Bronchial epithelial cell (primary cell): ENCODE data around the gene GRK2. TPM values are rescaled to one million over a fixed set of nuclear protein-coding genes. Genes with fewer than 3 reads are reported as not detected.
A peak's percentile ranks its signal among the peaks of the same experiment; 100 is the strongest.

ENCODE experiments used
- DNase-seq: peaks from one replicate; pipeline ENCODE4 v3.0.0-alpha.2; 2010; ENCODE audit warnings: low read depth
- FAIRE-seq: peaks from 2 replicates; lab custom pipeline; 2011; peaks lifted over from hg19 to GRCh38; lab: Jason Lieb, UNC
- H3K27me3 ChIP-seq: 2 replicates; pipeline ENCODE4 v1.5.1; 2011; ENCODE audit warnings: low read length; ENCODE audit not compliant: control insufficient read depth, insufficient read depth
- H3K36me3 ChIP-seq: 2 replicates; pipeline ENCODE4 v1.5.1; 2011; ENCODE audit warnings: low read length; ENCODE audit not compliant: control insufficient read depth, insufficient read depth
- H3K4me3 ChIP-seq: 2 replicates; pipeline ENCODE4 v1.5.1; 2011; ENCODE audit warnings: mild to moderate bottlenecking, low read depth, low read length, control low read depth
- total RNA-seq: library from RNA; depleted of rRNA; stranded (reverse); fragments of >200 nt; gene quantifications from 2 replicates; pipeline ENCODE4 v1.2.1, GENCODE V29; 2014
- TF ChIP-seq, protein P1 (sequence below): IDR thresholded peaks from 2 replicates; pipeline ENCODE4 v1.5.1; 2011; ENCODE audit warnings: mild to moderate bottlenecking, moderate library complexity, low read length, control low read depth, inconsistent platforms; ENCODE audit not compliant: insufficient read depth, severe bottlenecking

GRK2 gene
- total RNA-seq, 1 donor from 2014 or later = 55.0 TPM

DNA sequence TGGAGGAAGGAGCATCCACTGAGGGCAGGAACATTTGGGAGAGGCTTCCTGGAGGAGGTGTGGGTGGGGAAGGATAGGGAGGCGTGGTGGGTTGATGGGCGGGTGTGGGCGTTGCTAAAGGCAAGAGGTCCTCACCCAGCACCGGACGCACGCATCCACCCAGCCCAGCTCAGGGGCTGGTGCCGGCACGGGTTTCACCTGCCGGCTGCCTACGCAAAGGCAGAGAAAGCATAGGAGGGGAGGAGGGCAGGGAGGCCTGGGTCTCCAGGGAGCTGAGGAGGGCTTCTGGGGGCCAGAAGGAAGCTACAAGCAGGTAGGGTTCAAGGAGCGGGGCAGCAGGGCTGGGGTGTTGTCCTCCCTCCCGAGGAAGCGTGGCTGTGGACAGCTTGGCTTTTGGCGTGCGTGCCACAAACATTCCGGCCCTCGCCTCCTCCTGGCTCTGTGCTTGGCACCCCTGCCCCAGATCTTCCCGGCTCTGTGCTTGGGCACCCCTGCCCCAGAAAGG lies 44.8 kb downstream of the GRK2 start:
- Histone ChIP-seq H3K36me3 (peaks cover 33% of the 10 kb centered on the region), H3K27me3 (no peaks in the 10 kb centered on the region), H3K4me3 (no peak overlapping the region)
- TF ChIP-seq, protein P1, sequence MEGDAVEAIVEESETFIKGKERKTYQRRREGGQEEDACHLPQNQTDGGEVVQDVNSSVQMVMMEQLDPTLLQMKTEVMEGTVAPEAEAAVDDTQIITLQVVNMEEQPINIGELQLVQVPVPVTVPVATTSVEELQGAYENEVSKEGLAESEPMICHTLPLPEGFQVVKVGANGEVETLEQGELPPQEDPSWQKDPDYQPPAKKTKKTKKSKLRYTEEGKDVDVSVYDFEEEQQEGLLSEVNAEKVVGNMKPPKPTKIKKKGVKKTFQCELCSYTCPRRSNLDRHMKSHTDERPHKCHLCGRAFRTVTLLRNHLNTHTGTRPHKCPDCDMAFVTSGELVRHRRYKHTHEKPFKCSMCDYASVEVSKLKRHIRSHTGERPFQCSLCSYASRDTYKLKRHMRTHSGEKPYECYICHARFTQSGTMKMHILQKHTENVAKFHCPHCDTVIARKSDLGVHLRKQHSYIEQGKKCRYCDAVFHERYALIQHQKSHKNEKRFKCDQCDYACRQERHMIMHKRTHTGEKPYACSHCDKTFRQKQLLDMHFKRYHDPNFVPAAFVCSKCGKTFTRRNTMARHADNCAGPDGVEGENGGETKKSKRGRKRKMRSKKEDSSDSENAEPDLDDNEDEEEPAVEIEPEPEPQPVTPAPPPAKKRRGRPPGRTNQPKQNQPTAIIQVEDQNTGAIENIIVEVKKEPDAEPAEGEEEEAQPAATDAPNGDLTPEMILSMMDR = no peak
- DNase-seq (no peak), FAIRE-seq (no peak)

DNA sequence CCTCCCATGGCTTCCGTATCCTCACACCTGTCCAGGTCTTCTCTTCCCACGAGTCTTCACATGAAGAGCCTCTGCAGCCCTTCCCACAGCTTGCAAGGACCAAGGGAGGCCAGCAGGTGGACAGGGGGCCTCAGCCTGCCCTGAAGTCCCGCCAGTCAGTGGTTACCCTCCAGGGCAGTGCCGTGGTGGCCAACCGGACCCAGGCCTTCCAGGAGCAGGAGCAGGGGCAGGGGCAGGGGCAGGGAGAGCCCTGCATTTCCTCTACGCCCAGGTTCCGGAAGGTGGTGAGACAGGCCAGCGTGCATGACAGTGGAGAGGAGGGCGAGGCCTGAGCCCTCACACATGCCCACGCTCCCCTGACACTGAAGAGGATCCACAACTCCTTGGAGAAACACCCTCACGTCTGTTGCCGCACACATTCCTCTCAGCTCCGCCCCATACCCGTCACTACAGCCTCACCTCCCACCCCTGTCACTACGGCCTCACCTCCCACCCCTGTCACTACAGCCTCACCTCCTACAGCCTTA lies 45.3 kb downstream of the GRK2 start:
- FAIRE-seq = no peak
- H3K4me3 ChIP-seq = no peak overlapping the region
- DNase-seq = peak; percentile 69
- peaks cover 32% of the 10 kb centered on the region for H3K36me3 ChIP-seq
- no peaks in the 10 kb centered on the region for H3K27me3 ChIP-seq
- TF ChIP-seq, protein P1 = peak; percentile 5

DNA sequence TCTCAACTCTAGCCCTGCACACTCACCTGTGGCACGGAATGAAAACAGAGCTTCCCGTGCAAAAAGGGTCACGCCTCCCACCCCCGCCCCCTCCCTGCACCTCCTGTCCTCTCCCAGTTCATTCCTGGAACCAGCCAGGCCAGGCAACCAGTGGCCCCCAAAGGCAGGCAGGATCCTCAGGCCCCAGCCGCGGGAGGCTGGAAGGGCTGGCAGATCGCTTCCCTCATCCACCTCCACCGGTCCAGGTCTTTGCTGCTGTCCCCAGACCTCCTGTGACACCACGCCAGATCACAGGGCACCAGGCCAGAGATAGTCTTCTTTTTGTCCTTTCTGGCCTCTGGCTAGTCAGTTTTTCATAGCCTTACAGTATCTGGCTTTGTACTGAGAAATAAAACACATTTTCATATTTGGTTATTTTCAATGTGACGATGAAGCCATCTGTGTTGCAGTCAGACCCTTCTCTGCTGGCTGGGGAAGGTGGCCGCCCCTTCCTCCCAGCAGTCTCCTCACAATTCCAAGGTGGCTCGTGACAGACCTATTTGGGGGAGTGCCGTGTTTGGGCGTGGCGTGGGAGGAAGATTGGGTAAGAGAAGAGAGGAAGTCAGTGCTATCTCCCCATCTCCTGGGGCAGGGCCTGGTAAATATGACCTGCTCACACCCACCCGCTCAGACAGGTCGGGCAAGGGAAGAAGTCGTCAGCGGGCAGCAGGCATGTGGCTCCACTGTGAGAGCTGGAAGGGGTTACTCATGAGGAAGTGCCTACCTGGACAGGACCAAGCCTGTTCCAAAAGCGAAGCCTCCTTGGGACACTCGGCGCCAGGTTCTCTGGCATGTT lies 46.1 kb downstream of the GRK2 start:
- no peaks in the 10 kb centered on the region for H3K27me3 ChIP-seq
- peaks cover 25% of the 10 kb centered on the region for H3K36me3 ChIP-seq
- DNase-seq (peak; percentile 97), FAIRE-seq (peak; percentile 80)
- H3K4me3 ChIP-seq = no peak overlapping the region
- TF ChIP-seq, protein P1 = no peak

DNA sequence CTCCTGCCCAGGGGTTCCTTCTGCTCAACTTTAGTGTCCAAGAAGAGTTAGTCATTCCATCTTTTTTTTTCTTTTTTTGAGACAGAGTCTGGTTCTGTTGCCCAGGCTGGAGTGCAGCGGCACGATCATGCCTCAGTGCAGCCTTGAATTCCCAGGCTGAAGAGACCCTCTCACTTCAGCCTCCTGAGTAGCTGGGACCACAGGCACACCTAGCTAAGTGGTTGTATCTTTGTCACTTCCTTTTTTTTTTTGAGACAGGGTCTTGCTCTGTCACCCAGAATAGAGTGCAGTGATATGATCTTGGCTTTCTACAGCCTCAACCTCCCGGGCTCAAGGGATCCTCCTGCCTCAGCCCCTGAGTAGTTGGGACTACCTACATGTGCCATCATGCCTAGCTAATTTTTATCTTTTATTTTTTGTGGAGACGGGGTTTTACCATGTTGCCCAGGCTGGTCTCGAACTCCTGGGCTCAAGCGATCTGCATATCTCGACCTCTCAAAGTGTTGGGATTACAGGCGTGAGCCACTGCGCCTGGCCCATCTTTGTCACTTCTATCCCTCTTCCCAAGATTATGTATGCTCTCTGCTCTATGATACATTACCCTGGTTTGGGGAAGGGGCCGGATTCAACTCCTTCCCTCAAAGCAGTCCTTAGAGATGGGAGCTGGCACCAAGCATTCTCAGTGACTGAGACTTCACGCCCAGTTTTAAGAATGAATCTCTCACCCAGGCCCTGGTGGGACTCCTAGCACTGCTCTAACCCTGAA lies 47.0 kb downstream of the GRK2 start:
- no peak for DNase-seq
- no peak for FAIRE-seq
- TF ChIP-seq, protein P1 = no peak
- Histone ChIP-seq H3K36me3 (peaks cover 20% of the 10 kb centered on the region), H3K4me3 (no peak overlapping the region), H3K27me3 (no peaks in the 10 kb centered on the region)

DNA sequence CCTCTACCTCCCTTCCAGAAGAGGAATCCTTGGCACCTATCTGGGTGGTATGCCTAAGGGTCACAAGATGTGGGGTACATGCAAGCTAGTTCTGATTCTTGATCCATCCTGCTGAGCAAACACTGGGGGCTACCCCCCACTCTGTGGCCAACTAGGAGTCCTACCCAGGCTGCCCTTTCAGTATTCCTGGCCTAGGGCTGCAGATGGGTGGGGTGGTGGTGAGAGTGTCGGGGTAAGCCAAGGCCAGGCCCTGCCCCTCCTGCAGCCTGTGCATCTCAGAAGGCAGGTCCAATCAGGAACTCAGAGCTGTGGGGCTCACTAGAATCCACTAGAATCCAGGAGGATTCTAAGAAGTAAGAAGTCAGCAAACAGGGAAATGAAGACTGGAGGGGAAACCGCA lies 47.9 kb downstream of the GRK2 start:
- TF ChIP-seq, protein P1 = no peak
- Histone ChIP-seq H3K27me3 (no peaks in the 10 kb centered on the region), H3K36me3 (peaks cover 13% of the 10 kb centered on the region), H3K4me3 (no peak overlapping the region)
- no peak for DNase-seq
- no peak for FAIRE-seq
